ENCODE results near the gene GTF3C1.

The GTF3C1 gene

DNA sequence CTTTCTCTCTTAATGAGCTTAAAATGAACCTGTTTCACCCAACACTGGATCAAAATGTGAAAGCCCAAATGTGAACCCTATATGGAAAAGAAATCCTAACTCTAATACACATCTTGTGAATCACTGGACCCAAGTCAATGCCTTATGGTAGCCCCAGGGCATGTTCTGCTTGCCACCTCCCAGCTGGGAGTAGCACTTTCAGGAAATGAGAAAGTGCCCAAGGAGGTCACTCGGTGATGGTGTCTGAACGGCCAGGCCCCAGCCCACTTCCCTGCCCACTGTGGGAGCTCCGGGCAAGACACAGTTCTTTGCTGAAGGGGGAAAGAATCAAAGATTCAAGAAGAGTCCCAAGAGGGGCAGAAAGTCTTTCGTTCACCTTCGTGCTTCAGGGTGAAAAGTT is 46.1 kb downstream of the GTF3C1 start:
- H3K4me3 ChIP-seq (ENCODE audit: low read depth, low read length): no peak overlapping the region
- TF ChIP-seq, protein P1, sequence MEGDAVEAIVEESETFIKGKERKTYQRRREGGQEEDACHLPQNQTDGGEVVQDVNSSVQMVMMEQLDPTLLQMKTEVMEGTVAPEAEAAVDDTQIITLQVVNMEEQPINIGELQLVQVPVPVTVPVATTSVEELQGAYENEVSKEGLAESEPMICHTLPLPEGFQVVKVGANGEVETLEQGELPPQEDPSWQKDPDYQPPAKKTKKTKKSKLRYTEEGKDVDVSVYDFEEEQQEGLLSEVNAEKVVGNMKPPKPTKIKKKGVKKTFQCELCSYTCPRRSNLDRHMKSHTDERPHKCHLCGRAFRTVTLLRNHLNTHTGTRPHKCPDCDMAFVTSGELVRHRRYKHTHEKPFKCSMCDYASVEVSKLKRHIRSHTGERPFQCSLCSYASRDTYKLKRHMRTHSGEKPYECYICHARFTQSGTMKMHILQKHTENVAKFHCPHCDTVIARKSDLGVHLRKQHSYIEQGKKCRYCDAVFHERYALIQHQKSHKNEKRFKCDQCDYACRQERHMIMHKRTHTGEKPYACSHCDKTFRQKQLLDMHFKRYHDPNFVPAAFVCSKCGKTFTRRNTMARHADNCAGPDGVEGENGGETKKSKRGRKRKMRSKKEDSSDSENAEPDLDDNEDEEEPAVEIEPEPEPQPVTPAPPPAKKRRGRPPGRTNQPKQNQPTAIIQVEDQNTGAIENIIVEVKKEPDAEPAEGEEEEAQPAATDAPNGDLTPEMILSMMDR (IDR thresholded peaks at IDR 0.05; ENCODE audit: low read depth, low read length): no peak
- in situ Hi-C loops (cut with HindIII; ENCODE audit: low sequenced_read_pairs): no loop called here
- no peak for DNase-seq (ENCODE audit: low read depth, low spot score)

DNA sequence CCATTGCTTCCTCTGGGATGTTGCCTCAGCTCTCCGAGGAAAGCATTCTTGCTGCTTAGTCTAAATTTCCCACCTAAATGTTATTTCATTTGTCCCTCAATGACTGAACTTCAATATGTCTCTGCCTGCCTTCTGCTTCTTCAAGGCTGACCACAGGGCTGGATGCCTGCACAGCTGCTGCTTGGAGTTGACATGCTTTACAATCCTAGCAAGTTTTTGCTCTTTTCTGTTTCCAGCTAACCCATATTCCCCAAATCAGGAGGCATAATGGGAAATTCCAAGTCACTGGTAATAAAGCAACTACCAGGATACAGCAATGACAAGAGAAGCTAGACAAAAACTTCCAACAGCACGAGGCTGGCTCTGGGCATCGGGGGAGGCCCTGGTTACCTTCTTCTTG is 48.9 kb downstream of the GTF3C1 start:
- no peak overlapping the region for H3K4me3 ChIP-seq (ENCODE audit: low read depth, low read length)
- in situ Hi-C loops (cut with HindIII; ENCODE audit: low sequenced_read_pairs): no loop called here
- no peak for DNase-seq (ENCODE audit: low read depth, low spot score)
- TF ChIP-seq, protein P1 (IDR thresholded peaks at IDR 0.05; ENCODE audit: low read depth, low read length): no peak

DNA sequence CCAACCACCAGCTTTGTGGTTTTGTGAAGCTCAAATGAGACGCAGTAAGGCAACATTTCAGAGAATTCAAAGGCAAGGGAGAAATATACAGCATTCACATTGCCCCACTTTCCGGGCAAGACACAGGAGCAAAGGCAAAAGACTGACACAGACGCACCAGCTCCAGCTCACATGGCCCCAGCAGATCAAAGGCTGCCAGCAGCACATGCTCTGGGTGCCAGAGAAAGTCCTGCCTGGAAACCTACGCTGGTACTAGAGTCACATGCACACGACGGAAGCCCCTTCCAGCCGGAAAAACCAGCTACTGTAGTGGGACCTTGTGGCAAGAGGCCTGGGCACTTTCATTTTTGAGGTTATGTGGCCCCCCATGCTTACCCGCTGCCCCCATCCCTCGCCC is 50.1 kb downstream of the GTF3C1 start:
- in situ Hi-C loops (cut with HindIII; ENCODE audit: low sequenced_read_pairs): no loop called here
- DNase-seq (ENCODE audit: low read depth, low spot score): no peak
- TF ChIP-seq, protein P1 (IDR thresholded peaks at IDR 0.05; ENCODE audit: low read depth, low read length): no peak
- no peak overlapping the region for H3K4me3 ChIP-seq (ENCODE audit: low read depth, low read length)

DNA sequence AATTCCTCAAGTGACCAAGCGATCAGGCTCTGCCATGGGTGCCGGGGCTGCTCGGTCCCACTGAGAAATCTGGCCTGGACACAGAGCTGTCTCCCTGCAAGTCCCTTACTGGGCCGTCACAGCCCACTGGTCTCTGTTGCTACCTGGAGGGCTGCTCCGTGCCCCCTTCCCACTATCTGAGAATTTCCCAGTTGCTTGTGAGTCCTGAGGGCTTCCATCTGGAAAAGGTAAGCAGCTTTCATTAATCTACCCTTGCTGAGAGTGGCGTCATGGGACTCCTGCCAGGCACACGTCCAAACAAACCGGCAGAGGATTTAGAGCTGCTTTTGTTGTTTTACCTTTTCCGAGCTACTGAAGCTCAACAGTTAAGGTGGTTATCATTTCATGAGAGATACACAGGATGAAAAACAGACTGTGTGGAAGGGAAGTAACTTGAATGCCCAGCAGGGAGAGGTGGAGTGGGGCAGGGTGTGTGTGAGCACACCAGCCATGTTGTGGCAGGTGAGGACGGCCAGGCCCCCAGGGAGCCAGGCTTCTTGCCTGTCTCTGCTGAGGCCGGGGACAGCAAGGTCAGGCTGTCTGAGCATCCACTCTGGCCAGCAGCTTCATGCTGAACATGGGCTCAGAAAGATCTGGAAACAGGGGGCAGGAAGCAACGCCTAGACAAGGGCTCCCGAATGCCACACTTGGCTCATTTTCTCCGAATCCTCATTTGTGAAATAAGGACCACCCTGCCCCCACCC is 50.6 kb downstream of the GTF3C1 start:
- in situ Hi-C loops (cut with HindIII; ENCODE audit: low sequenced_read_pairs): no loop called here

DNA sequence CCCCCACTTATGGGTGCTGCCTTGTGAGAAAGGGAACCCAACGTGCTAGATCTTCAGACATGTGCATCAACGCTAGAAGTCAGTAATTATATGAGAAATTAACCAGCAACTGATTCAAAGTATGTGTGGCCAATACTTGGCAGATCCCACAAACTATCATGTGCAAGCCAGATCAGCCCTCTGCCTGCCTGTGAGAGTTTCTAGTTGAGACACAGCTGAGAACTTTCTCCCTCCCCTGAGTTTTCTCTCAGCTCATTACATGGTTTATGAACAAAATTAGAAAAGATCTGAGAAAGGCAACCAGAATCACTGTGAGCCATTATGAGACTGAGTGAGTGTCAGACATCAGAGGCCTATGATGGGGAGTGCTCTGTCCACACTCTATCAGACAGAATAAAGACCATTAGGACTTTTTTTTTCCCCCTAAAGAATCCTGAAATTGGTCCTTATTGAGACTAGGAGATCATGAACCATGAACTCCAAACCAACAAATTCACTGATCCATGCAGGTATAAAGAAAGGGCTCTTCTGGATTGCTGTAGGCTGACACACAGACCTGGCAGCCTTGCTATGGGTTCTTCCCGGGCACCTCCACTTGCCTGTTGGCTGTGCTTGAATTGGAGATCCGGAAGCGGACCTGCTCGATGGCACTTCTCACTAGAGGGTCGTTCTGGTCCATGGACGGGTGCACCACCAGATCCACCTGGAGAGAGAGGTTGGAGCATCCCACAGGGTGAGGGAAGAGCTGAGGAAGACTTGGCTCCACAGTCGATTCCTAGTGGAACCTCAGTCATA is 51.5 kb downstream of the GTF3C1 start:
- no peak overlapping the region for H3K4me3 ChIP-seq (ENCODE audit: low read depth, low read length)
- DNase-seq (ENCODE audit: low read depth, low spot score): no peak
- TF ChIP-seq, protein P1 (IDR thresholded peaks at IDR 0.05; ENCODE audit: low read depth, low read length): no peak
- in situ Hi-C loops (cut with HindIII; ENCODE audit: low sequenced_read_pairs): no loop called here

More for the DNA sequence above, 50.6 kb downstream of the GTF3C1 start:
- no peak overlapping the region for H3K4me3 ChIP-seq (ENCODE audit: low read depth, low read length)
- TF ChIP-seq, protein P1 (IDR thresholded peaks at IDR 0.05; ENCODE audit: low read depth, low read length): no peak
- DNase-seq (ENCODE audit: low read depth, low spot score): no peak

DNA sequence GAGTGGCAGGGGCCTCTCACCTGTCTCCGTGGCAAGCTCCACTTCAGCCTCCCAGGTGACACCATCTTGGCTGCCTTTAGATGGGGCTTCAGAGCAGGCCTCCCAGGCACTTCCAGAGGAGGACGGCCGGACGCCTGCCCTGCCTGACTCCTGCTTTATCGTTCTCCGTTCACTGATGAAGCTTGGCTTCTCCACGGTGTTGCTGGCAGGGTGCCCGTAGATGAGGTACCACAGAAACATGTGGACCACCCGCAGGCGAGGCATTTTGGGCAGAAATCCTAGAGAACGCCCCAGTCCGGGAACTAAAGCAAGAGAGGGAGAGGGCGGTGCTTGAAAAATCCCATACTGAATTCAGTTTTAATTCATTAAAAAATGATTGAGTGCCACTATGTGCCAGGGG is 54.5 kb downstream of the GTF3C1 start:
- H3K4me3 ChIP-seq (ENCODE audit: low read depth, low read length): no peak overlapping the region
- TF ChIP-seq, protein P1 (IDR thresholded peaks at IDR 0.05; ENCODE audit: low read depth, low read length): no peak
- in situ Hi-C loops (cut with HindIII; ENCODE audit: low sequenced_read_pairs): no loop called here
- peak; percentile 93 for DNase-seq (ENCODE audit: low read depth, low spot score)
